NT2/D1 (cell line): ENCODE measurements around the gene SORCS3.
A peak's percentile ranks its signal among the peaks of the same experiment; 100 is the strongest.
"Not testable (repeated sequence)": the region's sequence is repeated elsewhere in the genome, so short reads cannot be mapped to it uniquely, and the experiment has no call there.

Experiments
- DNase-seq: peaks from one replicate; pipeline ENCODE4 v3.0.0-alpha.2; 2011; ENCODE audit warnings: low read depth, low spot score
- H3K27me3 ChIP-seq: 2 replicates; pipeline ENCODE4 v1.6.0; 2011; ENCODE audit warnings: mild to moderate bottlenecking; ENCODE audit not compliant: insufficient read length, insufficient read depth
- H3K36me3 ChIP-seq: 2 replicates; pipeline ENCODE4 v1.6.1; 2011; ENCODE audit warnings: mild to moderate bottlenecking, low read length, mixed read lengths; ENCODE audit not compliant: insufficient read depth, insufficient read length
- H3K4me1 ChIP-seq: 2 replicates; pipeline ENCODE4 v1.5.1; 2011; ENCODE audit not compliant: insufficient read depth, insufficient read length
- H3K4me3 ChIP-seq: 2 replicates; pipeline ENCODE4 v1.5.1; 2011; ENCODE audit warnings: low read depth; ENCODE audit not compliant: insufficient read length
- H3K9ac ChIP-seq: 2 replicates; pipeline ENCODE4 v1.6.0; 2011; ENCODE audit warnings: low read depth; ENCODE audit not compliant: insufficient read length
- H3K9me3 ChIP-seq: 2 replicates; pipeline ENCODE4 v1.5.1; 2011; ENCODE audit warnings: mild to moderate bottlenecking, low read length; ENCODE audit not compliant: insufficient read depth
- SUZ12 ChIP-seq: IDR thresholded peaks from 2 replicates; pipeline ENCODE4 v1.6.1; 2011; ENCODE audit not compliant: insufficient read length, insufficient read depth; ENCODE audit errors: extremely low read depth
- YY1 ChIP-seq: IDR thresholded peaks from 2 replicates; pipeline ENCODE4 v1.6.1; 2011; ENCODE audit not compliant: insufficient read length, insufficient read depth
- ZNF274 ChIP-seq: IDR thresholded peaks from 2 replicates; pipeline ENCODE4 v1.6.1; 2011; ENCODE audit warnings: mild to moderate bottlenecking, low read depth, low read length

SORCS3 gene

DNA sequence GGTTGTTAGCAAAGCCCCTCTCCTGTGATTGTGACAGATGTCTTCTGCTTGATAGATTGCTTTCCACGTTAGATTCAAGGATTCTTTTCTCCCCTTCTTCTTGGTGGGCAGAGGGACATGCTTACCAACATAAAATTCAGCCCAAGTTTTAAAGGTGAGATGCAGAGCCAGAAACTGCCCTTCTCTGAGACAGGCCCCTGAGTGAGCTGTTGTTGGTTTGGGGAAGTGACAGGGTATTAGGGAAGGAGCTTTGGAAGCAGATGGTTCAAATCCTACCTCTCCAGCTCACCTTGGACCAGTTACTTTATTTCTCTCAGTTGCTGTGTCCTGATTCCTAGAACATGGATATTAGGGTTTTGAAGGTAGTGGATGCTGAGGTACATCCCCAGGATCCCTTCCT is 53.0 kb downstream of the SORCS3 start:
- no peak for TF ChIP-seq ZNF274
- no peak for TF ChIP-seq YY1
- no peak for TF ChIP-seq SUZ12

DNA sequence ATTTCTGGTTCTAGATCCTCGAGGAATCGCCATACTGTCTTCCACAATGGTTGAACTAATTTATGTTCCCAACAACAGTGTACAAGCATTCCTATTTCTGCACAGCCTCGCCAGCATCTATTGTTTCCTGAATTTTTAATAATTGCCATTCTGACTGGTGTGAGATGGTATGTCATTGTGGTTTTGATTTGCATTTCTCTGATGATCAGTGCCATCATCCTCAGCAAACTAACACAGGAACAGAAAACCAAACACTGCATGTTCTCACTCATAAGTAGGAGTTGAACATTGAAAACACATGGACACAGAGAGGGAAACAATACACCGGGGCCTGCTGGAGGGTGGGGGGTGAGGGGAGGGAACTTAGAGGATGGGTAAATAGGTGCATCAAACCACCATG is 62.2 kb downstream of the SORCS3 start:
- not testable (repeated sequence) for H3K9me3 ChIP-seq, DNase-seq, H3K27me3 ChIP-seq

More for the DNA sequence above, 53.0 kb downstream of the SORCS3 start:
- Histone ChIP-seq H3K27me3 (no peaks in the 10 kb centered on the region), H3K9me3 (no peaks in the 10 kb centered on the region), H3K4me3 (no peak overlapping the region), H3K4me1 (no peaks in the 10 kb centered on the region), H3K36me3 (no peaks in the 10 kb centered on the region), H3K9ac (no peak overlapping the region)
- no peak for DNase-seq

DNA sequence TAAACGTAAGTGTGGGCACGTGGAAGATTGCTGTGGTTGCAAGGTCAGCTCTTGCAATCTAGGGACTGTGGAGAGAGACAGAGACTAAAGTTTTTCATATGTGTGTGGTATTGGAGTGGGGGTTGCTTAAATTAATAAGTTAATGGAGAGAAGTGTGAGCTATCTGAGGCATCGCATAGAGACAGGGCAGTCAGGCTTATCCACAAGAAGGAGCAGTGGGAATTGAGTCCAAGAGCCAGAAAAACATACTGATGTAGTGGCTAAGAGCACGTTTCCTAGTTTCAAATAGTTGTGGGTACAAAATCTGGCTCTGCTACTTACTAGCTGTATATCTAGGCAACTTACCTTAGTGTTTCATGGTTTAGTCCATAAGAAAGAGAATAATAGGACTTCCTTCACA is 65.8 kb downstream of the SORCS3 start:
- no peaks in the 10 kb centered on the region for H3K27me3 ChIP-seq
- H3K36me3 ChIP-seq = no peaks in the 10 kb centered on the region
- TF ChIP-seq YY1 = no peak
- TF ChIP-seq ZNF274 = no peak
- no peak for TF ChIP-seq SUZ12
- no peaks in the 10 kb centered on the region for H3K4me1 ChIP-seq
- no peak overlapping the region for H3K4me3 ChIP-seq
- no peak overlapping the region for H3K9ac ChIP-seq
- no peaks in the 10 kb centered on the region for H3K9me3 ChIP-seq
- DNase-seq = no peak

More for the DNA sequence above, 62.2 kb downstream of the SORCS3 start:
- not testable (repeated sequence) for H3K4me1 ChIP-seq, H3K9ac ChIP-seq, H3K36me3 ChIP-seq, H3K4me3 ChIP-seq

DNA sequence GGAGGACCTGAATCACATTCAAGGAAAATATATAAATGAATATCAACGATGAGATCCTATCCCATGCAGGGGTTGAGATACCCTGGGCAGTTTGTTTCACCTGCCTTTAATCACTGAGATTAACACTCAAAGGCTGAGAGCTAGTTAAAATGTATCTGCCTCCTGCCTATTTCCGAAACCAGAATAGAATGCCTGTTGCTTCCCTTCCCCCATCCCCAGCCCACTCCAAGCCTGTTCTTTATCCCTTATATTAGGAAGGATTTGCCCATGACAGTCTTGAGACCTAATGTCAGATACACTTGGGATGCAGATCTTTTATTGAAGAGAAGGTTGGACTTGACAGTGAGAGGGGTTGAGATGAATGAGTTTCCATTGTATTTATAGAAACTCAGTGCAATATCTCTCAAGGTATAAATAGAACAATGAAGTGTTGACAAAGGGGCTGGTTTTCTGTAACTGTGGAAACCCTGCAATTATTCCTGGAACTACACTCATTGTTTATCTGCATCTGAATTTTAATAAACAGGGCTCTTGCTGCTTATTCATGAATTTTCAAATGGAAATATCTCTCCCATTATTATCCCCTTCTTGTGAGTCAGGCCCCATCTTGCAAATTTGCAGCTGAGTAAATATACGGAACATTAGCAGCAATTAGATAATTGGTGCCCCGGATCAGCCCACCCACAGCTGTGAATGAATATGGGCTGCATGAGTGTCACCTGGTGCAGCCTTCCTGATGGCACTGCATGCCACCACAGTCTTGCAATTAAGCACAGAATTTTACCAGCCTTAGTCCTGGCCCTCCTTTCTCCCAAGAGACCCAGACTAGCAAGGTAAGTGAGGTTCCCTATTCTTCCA is 66.7 kb downstream of the SORCS3 start:
- TF ChIP-seq YY1 (no peak), ZNF274 (no peak), SUZ12 (no peak)
- Histone ChIP-seq H3K36me3 (no peaks in the 10 kb centered on the region), H3K9me3 (no peaks in the 10 kb centered on the region), H3K27me3 (no peaks in the 10 kb centered on the region), H3K4me3 (no peak overlapping the region), H3K4me1 (no peaks in the 10 kb centered on the region), H3K9ac (no peak overlapping the region)
- DNase-seq = no peak

GRCh38 chr10:104711302-104711721 is 70.2 kb downstream of the SORCS3 start:
- no peak for DNase-seq
- no peaks in the 10 kb centered on the region for H3K36me3 ChIP-seq
- H3K9me3 ChIP-seq = no peaks in the 10 kb centered on the region
- peak overlapping the region; percentile 3 for H3K9ac ChIP-seq
- H3K27me3 ChIP-seq = no peaks in the 10 kb centered on the region
- no peak for TF ChIP-seq SUZ12
- TF ChIP-seq YY1 = no peak
- no peak for TF ChIP-seq ZNF274
- H3K4me1 ChIP-seq = no peaks in the 10 kb centered on the region
- no peak overlapping the region for H3K4me3 ChIP-seq

GRCh38 chr10:104730593-104730992 is 89.5 kb downstream of the SORCS3 start:
- not testable (repeated sequence) for H3K9ac ChIP-seq, H3K36me3 ChIP-seq, H3K4me1 ChIP-seq, H3K27me3 ChIP-seq, DNase-seq, H3K4me3 ChIP-seq, H3K9me3 ChIP-seq

DNA sequence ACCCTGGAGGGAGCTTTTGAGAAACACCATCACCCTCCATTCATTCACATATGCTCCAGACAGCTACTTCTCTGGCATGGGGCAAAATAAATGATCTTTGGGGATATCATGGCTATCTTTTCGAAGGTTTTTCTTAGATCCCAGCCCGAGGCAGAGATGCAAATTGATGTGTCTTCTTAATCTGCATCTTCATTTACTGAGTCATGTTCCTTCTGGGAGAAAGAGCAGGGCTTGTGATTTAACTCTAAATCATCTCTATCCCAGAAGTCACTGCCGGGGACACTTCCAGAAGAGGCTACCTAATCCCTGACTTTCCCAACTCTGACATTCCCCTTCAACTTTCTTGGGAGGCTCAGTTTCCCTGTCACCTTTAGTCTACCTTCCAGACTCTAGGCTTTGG is 90.1 kb downstream of the SORCS3 start:
- H3K36me3 ChIP-seq = no peaks in the 10 kb centered on the region
- DNase-seq = no peak
- H3K27me3 ChIP-seq = no peaks in the 10 kb centered on the region
- no peak overlapping the region for H3K9ac ChIP-seq
- no peak overlapping the region for H3K4me3 ChIP-seq
- no peak for TF ChIP-seq YY1
- peaks cover 3% of the 10 kb centered on the region; the same call in 1 of the 2 replicates for H3K9me3 ChIP-seq
- no peaks in the 10 kb centered on the region for H3K4me1 ChIP-seq

- H3K9ac ChIP-seq = no peak overlapping the region
These were observed 91.1 kb downstream of the SORCS3 start for GRCh38 chr10:104732222-104732621.

More at GRCh38 chr10:104732222-104732621, 91.1 kb downstream of the SORCS3 start:
- TF ChIP-seq YY1 (no peak), ZNF274 (no peak), SUZ12 (no peak)
- no peaks in the 10 kb centered on the region for H3K4me1 ChIP-seq
- DNase-seq = no peak
- H3K9me3 ChIP-seq = no peaks in the 10 kb centered on the region
- H3K36me3 ChIP-seq = no peaks in the 10 kb centered on the region
- no peak overlapping the region for H3K4me3 ChIP-seq
- no peaks in the 10 kb centered on the region for H3K27me3 ChIP-seq
